GM10248 (cell line): Measurements from ENCODE around the gene AMPD3.

Experiments used
- CTCF ChIA-PET: fragments of 300-600 bp; sonication (Branson Sonifier 250); formaldehyde crosslinking; extraction: SDS; loops from one replicate; lab custom pipeline; 2021; ENCODE audit warnings: antibody characterized with exemption; lab: Yijun Ruan, JAX
- POLR2A ChIA-PET: fragments of 350-650 bp; sonication (Branson Sonifier 250); formaldehyde crosslinking; extraction: SDS; loops from one replicate; lab custom pipeline; 2020; ENCODE audit warnings: antibody characterized with exemption; lab: Yijun Ruan, JAX
- DNase-seq: peaks from one replicate; pipeline ENCODE4 v3.0.0; 2012; ENCODE audit errors: extremely low spot score
- CTCF ChIP-seq: IDR thresholded peaks from 2 replicates; pipeline ENCODE4 v1.5.1; 2012; ENCODE audit warnings: mild to moderate bottlenecking, low read depth; ENCODE audit errors: extremely low read depth, missing control alignments, control extremely low read depth

The AMPD3 gene

DNA sequence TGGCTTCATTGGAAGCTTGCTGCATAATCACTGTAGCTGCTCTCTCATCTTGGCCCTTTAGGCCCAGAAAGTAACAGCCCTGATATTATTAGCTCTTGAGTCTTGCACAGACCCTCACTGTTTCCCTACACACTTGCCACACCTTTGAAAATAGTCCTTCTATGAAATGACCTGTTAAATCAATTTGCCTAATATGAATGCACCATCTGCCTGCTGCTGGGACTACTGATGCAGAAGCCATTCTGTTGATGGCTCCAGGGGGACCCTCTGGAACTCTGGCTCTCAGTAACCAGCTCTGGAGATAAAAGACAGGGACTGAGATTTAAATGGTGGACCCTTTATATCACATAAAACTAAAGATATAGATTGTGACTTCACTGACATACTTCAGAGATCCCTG lies 14.7 kb upstream of the AMPD3 start:
- POLR2A ChIA-PET, result no interaction called here
- CTCF ChIA-PET, result interaction anchor here (1.8 to 6.9 kb wide), 2 partner anchors 9 to 14 kb away, joined by 6 to 67 read pairs; partner anchors contain the start of gene AMPD3
- no peak for TF ChIP-seq CTCF
- no peak for DNase-seq

- POLR2A ChIA-PET, result no interaction called here
- CTCF ChIA-PET, result interaction anchor here (1.4 to 6.9 kb wide), 5 partner anchors 10 to 74 kb away, joined by 3 to 67 read pairs (median 6); partner anchors contain the start of gene AMPD3
Measured at GRCh38 chr11:10441091-10441490, 14.0 kb upstream of the AMPD3 start.

DNA sequence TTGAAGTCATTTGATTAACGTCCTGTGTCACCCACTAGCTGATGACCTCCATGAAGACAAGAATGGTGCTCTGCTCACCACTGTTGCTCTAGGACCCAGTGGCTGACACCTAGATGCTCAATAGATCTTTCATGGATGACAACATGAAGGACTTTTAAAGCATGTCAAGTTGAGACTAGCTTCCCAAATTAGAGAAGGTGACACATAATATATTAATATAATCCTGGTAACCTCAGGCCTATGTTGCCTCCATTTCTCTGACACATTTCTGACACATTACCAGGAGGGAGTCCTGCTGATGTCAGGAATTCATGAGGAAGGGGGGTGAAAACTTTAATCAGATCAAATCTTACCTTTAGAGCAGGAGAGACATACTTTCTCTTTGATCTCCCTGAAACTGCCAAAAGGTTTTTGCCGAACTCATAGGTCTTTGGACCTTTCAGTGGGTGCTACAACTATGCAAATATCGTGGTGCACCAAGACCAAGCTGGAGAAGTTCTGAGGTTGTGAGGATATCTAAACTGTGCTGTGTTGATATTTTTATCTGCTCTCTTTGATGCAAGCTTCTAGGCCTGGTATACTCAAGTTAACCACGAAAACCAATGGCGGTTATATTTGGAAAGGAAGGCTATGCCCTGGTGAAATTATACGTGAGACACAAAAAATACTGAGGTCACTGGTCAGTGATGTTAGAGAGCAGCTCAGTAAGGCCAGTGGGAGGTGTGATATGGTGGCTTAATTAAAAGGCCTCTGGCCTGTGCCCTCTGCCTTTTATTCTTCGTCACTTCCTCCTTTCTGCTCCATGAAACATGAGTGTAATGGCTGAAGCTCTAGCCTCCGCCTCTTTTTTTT lies 13.2 kb upstream of the AMPD3 start:
- CTCF ChIA-PET, result interaction anchor here (0.6 to 6.9 kb wide), 8 partner anchors 10 to 132 kb away, joined by 3 to 67 read pairs (median 4); partner anchors contain the start of gene AMPD3
- POLR2A ChIA-PET, result interaction anchor here (0.7 to 1.6 kb wide), 3 partner anchors 14 to 367 kb away, joined by 3 to 10 read pairs (median 5); partner anchors contain the start of genes AMPD3 and EIF4G2
- no peak for TF ChIP-seq CTCF
- peak; percentile 69 for DNase-seq

More at GRCh38 chr11:10441091-10441490, 14.0 kb upstream of the AMPD3 start:
- DNase-seq, result no peak
- TF ChIP-seq CTCF, result no peak

GRCh38 chr11:10443152-10443551 lies 11.9 kb upstream of the AMPD3 start:
- TF ChIP-seq CTCF, result no peak
- ChIA-PET POLR2A (interaction anchor here (1.6 kb wide), 1 partner anchor 12 kb away, joined by 10 read pairs; the partner anchor contains the start of gene AMPD3), CTCF (interaction anchor here (1.0 to 6.9 kb wide), 2 partner anchors 11 to 212 kb away, joined by 3 to 67 read pairs; partner anchors contain the start of gene AMPD3)
- no peak for DNase-seq

GRCh38 chr11:10443721-10444235 lies 11.3 kb upstream of the AMPD3 start:
- POLR2A ChIA-PET, result no interaction called here
- TF ChIP-seq CTCF, result no peak

GRCh38 chr11:10444725-10445315 lies 10.2 kb upstream of the AMPD3 start:
- no peak for TF ChIP-seq CTCF
- POLR2A ChIA-PET, result no interaction called here
- DNase-seq, result no peak
- CTCF ChIA-PET, result interaction anchor here (3.2 kb wide), 1 partner anchor 11 kb away, joined by 10 read pairs; the partner anchor contains the start of gene AMPD3

More at GRCh38 chr11:10443721-10444235, 11.3 kb upstream of the AMPD3 start:
- no peak for DNase-seq
- CTCF ChIA-PET, result interaction anchor here (1.0 to 6.9 kb wide), 2 partner anchors 10 to 211 kb away, joined by 3 to 67 read pairs; partner anchors contain the start of gene AMPD3
